Measurements from ENCODE around the gene LRRC25. TPM values are rescaled to one million over a fixed set of nuclear protein-coding genes. Genes with fewer than 3 reads are reported as not detected.

The LRRC25 gene
- total and polyA plus RNA-seq, 5 donors: 1.5 to 4.3 (median 3.6) TPM

DNA sequence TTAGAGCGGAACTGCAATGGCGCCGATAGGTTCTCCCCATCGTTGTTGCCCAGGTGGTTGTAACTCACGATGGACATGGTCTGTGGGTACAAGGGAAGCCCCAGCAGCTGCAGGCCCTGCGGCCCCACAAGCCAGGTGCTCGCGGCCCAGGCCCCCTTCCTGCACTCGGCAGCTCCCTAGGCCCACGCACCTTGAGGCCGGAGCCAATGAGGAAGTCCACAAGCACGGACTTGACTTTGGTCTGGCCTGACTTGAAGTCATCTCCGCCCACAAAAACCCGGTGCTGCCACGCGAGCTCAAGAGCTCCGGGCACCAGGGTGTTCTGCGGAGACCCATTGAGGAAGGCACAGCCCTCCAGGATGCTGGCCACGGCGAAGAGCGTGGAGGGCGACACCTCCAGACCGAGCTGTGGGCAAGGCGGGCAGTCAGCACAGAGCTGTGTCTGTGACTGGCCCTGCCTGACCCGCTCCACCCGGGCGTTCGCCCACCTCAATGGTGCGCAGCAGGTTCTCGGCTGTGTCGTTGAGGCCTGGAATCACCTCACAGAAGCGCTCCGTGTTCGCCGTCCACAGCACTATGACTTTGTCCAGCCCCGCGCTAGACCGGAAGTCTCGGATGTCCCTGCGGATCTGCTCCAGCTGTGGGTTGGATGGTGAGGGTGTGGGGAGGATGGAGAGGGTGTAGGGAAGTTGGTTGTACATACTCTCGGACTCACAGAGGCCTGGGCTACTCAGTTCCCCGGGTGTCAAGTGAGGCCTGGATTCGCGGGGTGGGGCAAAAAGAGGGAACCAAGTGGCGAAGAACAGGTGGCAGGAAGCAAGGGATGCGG lies 38.6 kb upstream of the LRRC25 start:
- no peak for ATAC-seq
- intact Hi-C loops (cut with DNase I): no loop called here
- H3K27me3 ChIP-seq (ENCODE audit: control insufficient read depth, insufficient read depth): no peaks in the 10 kb centered on the region
- no peak overlapping the region for H3K27ac ChIP-seq (ENCODE audit: low read length)
- WGBS: 83% methylated on average over 46 of the region's 46 CpGs
- H3K4me1 ChIP-seq (ENCODE audit: control insufficient read depth, insufficient read depth, low read length): peaks cover 6% of the 10 kb centered on the region
- peak in 1 of 3 donors; percentile 71 for DNase-seq
- H3K9me3 ChIP-seq (ENCODE audit: control insufficient read depth, low read length): no peaks in the 10 kb centered on the region
- no peak overlapping the region for H3K4me3 ChIP-seq (ENCODE audit: low read length)

DNA sequence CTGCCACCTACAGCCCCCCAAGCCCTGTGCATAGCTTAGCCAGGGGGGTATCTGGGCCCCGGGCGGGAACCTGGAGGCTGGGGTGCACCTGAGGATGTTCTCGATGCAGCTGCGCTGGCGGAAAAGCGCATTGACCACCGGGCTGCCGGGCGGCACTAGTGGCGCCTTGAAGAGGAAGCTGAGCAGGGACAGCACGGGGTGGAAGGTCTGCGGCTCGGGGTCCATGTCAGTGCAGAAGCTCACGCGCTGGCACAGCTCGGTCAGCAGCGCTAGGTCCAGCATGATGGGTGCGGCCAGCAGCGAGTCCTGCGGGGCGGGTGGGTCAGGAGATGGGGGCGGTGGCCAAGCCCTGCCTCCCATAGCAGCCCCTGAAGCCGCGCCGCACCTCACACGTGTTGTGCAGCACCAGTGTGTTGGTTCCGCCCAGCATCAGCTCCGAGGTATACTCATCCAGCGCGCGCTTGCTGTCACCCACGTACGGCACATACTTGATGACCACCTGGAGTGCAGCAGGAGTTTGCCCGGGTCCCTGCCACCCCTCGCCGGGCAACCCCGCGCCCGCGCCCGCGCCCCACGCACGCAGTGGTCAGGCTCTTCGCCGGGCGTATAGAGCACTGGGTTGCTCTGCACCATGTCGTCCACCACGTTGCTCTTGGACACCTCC lies 37.9 kb upstream of the LRRC25 start:
- 95% methylated on average over 49 of the region's 49 CpGs for WGBS
- Histone ChIP-seq H3K4me1 (ENCODE audit: control insufficient read depth, insufficient read depth, low read length) (peaks cover 6% of the 10 kb centered on the region), H3K27me3 (ENCODE audit: control insufficient read depth, insufficient read depth) (no peaks in the 10 kb centered on the region), H3K4me3 (ENCODE audit: low read length) (no peak overlapping the region), H3K9me3 (ENCODE audit: control insufficient read depth, low read length) (no peaks in the 10 kb centered on the region), H3K27ac (ENCODE audit: low read length) (no peak overlapping the region)
- ATAC-seq (no peak), DNase-seq (peak in 2 of 3 donors; percentile 63 to 78)
- intact Hi-C loops (cut with DNase I): no loop called here

DNA sequence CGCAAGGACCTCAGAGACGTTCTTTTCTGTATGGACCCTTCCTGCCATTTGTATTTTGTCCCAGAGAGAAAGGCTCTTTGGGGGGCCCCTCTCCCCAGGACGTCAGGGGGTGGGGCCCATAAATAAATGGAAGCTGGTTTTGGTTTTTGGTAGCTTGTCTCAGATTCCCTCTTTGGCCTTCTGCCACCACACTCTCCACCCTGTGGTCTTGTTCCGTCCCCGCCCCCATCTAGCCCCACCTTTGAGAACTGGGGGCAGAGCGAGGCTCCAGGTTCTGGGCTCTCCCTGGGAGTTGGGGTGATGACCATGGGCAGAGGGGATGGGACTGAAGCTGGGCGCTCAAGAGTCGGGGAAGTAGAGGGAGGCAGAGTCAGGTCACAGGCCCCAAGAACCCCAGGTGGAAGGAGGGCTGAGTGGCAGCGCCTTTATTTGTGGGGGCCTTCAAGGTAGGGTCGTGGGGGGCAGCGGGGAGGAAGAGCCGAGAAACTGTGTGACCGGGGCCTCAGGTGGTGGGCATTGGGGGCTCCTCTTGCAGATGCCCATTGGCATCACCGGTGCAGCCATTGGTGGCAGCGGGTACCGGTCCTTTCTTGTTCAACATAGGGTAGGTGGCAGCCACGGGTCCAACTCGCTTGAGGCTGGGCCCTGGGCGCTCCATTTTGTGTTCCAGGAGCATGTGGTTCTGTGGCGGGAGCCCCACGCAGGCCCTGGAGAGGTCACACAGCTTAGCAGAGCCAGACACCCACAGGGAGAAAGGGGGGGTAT lies 37.2 kb upstream of the LRRC25 start:
- intact Hi-C loops (cut with DNase I): no loop called here
- Histone ChIP-seq H3K4me3 (ENCODE audit: low read length) (no peak overlapping the region), H3K9me3 (ENCODE audit: control insufficient read depth, low read length) (no peaks in the 10 kb centered on the region), H3K27me3 (ENCODE audit: control insufficient read depth, insufficient read depth) (no peaks in the 10 kb centered on the region), H3K27ac (ENCODE audit: low read length) (no peak overlapping the region), H3K4me1 (ENCODE audit: control insufficient read depth, insufficient read depth, low read length) (peaks cover 6% of the 10 kb centered on the region)
- no peak for ATAC-seq
- 87% methylated on average over 21 of the region's 21 CpGs for whole genome bisulfite sequencing
- peak in 1 of 3 donors; percentile 63 for DNase-seq

DNA sequence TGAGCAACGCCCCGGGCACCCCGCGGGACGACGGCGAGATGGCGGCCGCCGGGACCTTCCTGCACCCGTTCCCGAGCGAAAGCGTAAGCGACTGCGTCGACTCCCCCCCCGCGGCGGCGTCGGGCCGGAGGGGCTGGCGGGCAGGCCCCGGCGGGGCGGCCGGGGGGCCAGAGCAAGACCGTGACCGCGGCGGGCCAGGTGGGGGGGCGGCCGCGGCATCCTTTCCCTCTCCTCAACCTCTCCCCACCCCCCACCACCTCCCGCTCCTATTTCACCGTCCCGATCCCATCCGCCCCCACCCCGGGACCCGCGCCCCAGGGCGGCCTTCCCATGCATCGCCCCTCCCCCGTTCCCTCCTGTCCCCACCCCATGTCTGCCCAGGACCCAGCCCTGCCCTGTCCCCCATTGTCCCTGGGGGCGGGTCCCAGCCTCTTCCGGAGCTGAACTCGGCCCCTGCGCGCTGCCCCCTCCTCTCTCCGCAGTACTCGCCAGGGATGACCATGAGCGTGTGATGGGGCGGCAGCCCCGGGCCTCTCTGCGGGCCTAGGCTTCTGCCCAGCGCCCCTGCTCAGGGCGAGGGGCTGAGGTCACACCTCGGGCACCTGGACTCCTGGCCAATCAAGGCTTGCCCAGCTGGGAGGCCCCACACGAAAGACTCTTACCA lies 36.4 kb upstream of the LRRC25 start:
- peak overlapping the region; percentile 27 for H3K4me3 ChIP-seq (ENCODE audit: low read length)
- no peaks in the 10 kb centered on the region for H3K9me3 ChIP-seq (ENCODE audit: control insufficient read depth, low read length)
- no peak overlapping the region for H3K27ac ChIP-seq (ENCODE audit: low read length)
- WGBS: 12% methylated on average over 60 of the region's 60 CpGs
- H3K27me3 ChIP-seq (ENCODE audit: control insufficient read depth, insufficient read depth): no peaks in the 10 kb centered on the region
- intact Hi-C loops (cut with DNase I): no loop called here
- no peak for ATAC-seq
- DNase-seq: peak; percentile 64 to 84 (median 71)
- peaks cover 6% of the 10 kb centered on the region for H3K4me1 ChIP-seq (ENCODE audit: control insufficient read depth, insufficient read depth, low read length)

DNA sequence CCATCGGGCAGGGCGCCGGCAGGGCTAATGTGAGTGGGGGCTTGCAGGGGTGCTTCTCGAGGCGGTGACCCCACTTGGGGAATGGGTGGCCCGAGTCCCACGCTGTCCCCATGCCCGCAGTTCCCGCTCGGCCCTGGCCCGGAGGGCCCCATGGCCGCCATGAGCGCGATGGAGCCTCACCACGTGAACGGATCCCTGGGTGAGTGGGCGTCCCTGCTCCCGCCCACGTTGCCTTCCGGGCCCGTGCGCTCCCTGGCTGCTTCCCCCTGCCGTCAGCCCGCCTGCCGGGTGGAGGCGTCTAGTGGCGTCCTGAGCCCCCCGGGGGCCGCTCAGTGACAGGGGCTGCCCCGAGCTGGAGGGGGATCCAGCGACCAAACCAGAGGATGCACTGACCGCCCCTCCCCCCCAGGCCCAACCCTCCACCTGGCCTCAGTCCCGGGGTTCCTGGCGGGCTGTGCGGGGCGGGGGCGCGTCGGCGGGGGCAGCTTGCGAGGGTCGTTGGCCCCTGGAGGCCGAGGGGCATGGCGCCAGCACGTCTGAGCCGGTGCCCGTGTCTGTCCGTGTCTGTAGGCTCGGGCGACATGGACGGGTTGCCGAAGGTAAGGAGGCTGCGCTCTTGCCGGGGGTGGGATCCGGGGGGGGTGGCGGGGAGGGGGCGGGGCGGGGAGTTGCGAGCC lies 35.7 kb upstream of the LRRC25 start:
- DNase-seq: peak; percentile 58 to 87 (median 77)
- intact Hi-C loops (cut with DNase I): no loop called here
- peaks cover under 1% of the 10 kb centered on the region for H3K4me1 ChIP-seq (ENCODE audit: control insufficient read depth, insufficient read depth, low read length)

DNA sequence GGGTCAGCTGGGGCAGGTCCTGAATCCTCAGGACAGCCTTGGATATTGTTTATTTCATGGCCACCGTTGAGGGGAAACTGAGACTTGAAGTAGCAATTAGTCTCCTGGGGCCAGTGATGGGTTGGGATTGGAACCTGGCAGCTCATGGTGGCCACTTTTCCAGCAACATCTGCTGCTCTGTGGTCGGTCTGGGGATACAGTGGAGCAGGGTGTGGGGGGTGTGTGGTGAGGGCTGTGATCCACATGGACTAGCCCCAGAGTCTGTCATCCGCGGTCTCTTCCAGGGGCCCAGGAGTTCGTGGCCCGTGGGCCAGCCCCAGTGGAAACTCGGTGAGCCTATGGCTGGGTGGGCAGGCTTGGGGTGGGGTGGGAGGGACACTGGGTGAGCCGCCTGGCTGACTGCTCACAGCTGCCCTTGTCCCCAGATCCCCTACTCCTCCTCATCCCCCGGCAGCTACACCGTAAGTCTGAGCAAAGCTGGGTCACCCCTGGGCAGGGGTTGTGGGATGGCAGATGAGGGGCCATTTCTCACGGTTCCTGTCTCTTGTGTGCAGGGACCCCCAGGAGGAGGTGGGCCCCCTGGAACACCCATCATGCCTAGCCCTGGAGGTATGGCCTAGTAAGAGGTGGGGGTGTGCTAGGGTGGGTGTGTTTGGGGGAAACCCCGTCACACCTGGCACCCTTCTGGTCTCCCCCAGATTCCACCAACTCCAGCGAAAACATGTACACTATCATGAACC lies 35.0 kb upstream of the LRRC25 start:
- no peak overlapping the region for H3K4me3 ChIP-seq (ENCODE audit: low read length)
- no peaks in the 10 kb centered on the region for H3K9me3 ChIP-seq (ENCODE audit: control insufficient read depth, low read length)
- H3K4me1 ChIP-seq (ENCODE audit: control insufficient read depth, insufficient read depth, low read length): no peaks in the 10 kb centered on the region
- intact Hi-C loops (cut with DNase I): no loop called here
- WGBS: 72% methylated on average over 13 of the region's 13 CpGs
- no peaks in the 10 kb centered on the region for H3K27me3 ChIP-seq (ENCODE audit: control insufficient read depth, insufficient read depth)
- no peak overlapping the region for H3K27ac ChIP-seq (ENCODE audit: low read length)
- peak in 1 of 3 donors; percentile 39 for DNase-seq
- no peak for ATAC-seq

More for the DNA sequence above, 35.7 kb upstream of the LRRC25 start:
- Histone ChIP-seq H3K9me3 (ENCODE audit: control insufficient read depth, low read length) (no peaks in the 10 kb centered on the region), H3K27ac (ENCODE audit: low read length) (no peak overlapping the region), H3K4me3 (ENCODE audit: low read length) (peak overlapping the region; percentile 27), H3K27me3 (ENCODE audit: control insufficient read depth, insufficient read depth) (no peaks in the 10 kb centered on the region)
- ATAC-seq: no peak
- WGBS: 13% methylated on average over 59 of the region's 59 CpGs

DNA sequence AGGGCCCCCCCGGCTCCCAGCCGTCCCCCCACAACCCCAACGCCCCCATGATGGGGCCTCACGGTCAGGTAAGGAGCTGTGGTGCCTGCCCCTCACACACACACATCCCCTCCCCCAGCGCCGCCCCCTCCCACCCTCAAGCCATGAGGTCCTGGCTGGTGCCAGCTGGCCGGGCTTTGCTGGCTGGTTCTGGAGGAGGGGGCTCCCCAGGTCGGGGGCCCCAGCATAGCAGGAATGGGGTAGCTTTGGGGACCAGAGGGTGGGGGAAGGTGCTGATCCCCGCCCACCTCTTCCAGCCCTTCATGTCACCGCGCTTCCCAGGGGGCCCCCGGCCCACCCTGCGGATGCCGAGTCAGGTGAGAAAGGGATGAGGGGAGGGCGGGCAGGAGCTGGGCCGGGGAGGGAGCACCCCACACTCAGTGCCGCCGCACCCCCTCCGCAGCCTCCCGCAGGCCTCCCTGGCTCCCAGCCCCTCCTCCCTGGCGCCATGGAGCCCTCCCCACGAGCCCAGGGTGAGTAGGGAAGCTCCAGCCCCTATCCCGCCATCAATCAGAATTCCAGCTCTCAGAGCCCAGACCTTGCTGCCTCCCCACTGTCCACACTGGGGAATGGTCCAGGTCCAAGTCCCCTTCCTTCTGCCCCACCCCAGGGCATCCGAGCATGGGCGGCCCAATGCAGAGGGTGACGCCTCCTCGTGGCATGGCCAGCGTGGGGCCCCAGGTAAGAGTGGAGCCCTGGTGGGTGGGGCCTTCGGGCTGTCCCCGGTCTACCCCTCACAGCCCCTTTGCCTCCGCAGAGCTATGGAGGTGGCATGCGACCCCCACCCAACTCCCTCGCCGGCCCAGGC lies 34.2 kb upstream of the LRRC25 start:
- DNase-seq (peak in 2 of 3 donors; percentile 61 to 76), ATAC-seq (no peak)
- 84% methylated on average over 34 of the region's 34 CpGs for WGBS
- Histone ChIP-seq H3K27me3 (ENCODE audit: control insufficient read depth, insufficient read depth) (no peaks in the 10 kb centered on the region), H3K4me1 (ENCODE audit: control insufficient read depth, insufficient read depth, low read length) (peaks cover 3% of the 10 kb centered on the region), H3K9me3 (ENCODE audit: control insufficient read depth, low read length) (no peaks in the 10 kb centered on the region), H3K4me3 (ENCODE audit: low read length) (no peak overlapping the region), H3K27ac (ENCODE audit: low read length) (no peak overlapping the region)
- intact Hi-C loops (cut with DNase I): no loop called here

DNA sequence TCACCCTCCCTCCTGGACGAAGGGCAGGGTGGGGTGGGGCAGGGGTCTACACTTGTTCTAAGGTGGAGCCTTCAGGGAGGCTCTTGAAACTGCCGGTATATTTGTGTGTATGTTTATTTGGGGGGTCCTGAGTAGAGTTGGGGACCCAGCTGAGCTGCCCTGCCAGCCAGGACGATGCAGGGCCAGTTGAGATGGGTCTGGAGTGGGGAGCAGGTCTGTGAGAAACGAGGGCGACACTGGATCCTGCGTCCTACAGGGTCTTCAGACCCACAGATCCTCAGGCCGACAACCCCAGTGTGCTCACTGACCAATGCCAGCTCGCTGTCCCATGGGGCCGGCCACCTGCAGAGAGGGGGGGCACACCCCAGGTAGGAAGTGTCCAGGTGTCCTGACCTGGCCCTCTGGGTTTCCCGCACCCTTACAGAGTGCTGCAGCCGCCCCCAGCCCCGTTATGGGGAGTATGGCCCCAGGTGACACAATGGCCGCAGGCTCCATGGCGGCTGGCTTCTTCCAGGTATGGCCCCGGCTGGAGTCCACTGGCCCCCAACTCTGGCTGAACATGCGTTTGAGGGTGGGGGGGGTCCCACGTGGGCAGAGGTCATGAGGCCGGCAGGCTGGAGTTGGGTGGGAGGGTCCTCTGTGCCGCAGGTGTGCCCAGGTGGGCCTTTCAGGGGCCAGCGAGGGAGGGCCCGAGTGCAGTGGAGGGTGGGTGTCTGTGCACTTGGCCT lies 33.2 kb upstream of the LRRC25 start:
- no peaks in the 10 kb centered on the region for H3K27me3 ChIP-seq (ENCODE audit: control insufficient read depth, insufficient read depth)
- no peak overlapping the region for H3K4me3 ChIP-seq (ENCODE audit: low read length)
- ATAC-seq: no peak
- WGBS: 86% methylated on average over 21 of the region's 21 CpGs
- no peak overlapping the region for H3K27ac ChIP-seq (ENCODE audit: low read length)
- intact Hi-C loops (cut with DNase I): no loop called here
- DNase-seq: peak in 2 of 3 donors; percentile 70 to 76
- no peaks in the 10 kb centered on the region for H3K9me3 ChIP-seq (ENCODE audit: control insufficient read depth, low read length)
- peaks cover 11% of the 10 kb centered on the region for H3K4me1 ChIP-seq (ENCODE audit: control insufficient read depth, insufficient read depth, low read length)
